HG02588 (cell line): ENCODE measurements around the gene PLEKHG7.

Experiments used
- ATAC-seq: cut with Tn5 transposase; IDR thresholded peaks from one replicate; pipeline ENCODE4 v1.9.1; 2021; ENCODE audit warnings: mild to moderate bottlenecking, moderate library complexity; ENCODE audit not compliant: unreplicated experiment

PLEKHG7 gene

GRCh38 chr12:92707926-92708325 is 5.1 kb downstream of the PLEKHG7 start:
- ATAC-seq, result no peak

- ATAC-seq, result no peak
Observed at GRCh38 chr12:92715625-92716024, 12.8 kb downstream of the PLEKHG7 start.

- ATAC-seq, result no peak
Observed at GRCh38 chr12:92717202-92717601, 14.4 kb downstream of the PLEKHG7 start.

GRCh38 chr12:92718483-92718990 is 15.7 kb downstream of the PLEKHG7 start:
- ATAC-seq, result no peak

- ATAC-seq, result no peak
Observed at GRCh38 chr12:92719674-92720073, 16.9 kb downstream of the PLEKHG7 start.

- ATAC-seq, result no peak
Observed at GRCh38 chr12:92721130-92721529, 18.3 kb downstream of the PLEKHG7 start.

GRCh38 chr12:92721656-92722055 is 18.9 kb downstream of the PLEKHG7 start:
- no peak for ATAC-seq

- ATAC-seq, result no peak
Observed at GRCh38 chr12:92722897-92723296, 20.1 kb downstream of the PLEKHG7 start.

- no peak for ATAC-seq
Observed at GRCh38 chr12:92726850-92727249, 24.1 kb downstream of the PLEKHG7 start.

GRCh38 chr12:92729773-92730305 is 27.1 kb downstream of the PLEKHG7 start:
- ATAC-seq, result no peak

- ATAC-seq, result no peak
Observed at GRCh38 chr12:92730758-92731157, 28.0 kb downstream of the PLEKHG7 start.

GRCh38 chr12:92732216-92732615 is 29.4 kb downstream of the PLEKHG7 start:
- ATAC-seq, result no peak

- no peak for ATAC-seq
Observed at GRCh38 chr12:92732716-92733115, 29.9 kb downstream of the PLEKHG7 start.

GRCh38 chr12:92733181-92733580 is 30.4 kb downstream of the PLEKHG7 start:
- ATAC-seq, result no peak

- ATAC-seq, result no peak
Observed at GRCh38 chr12:92733661-92734060, 30.9 kb downstream of the PLEKHG7 start.

- no peak for ATAC-seq
Observed at GRCh38 chr12:92735131-92735721, 32.4 kb downstream of the PLEKHG7 start.

- ATAC-seq, result no peak
Observed at GRCh38 chr12:92736605-92737004, 33.8 kb downstream of the PLEKHG7 start.

- ATAC-seq, result no peak
Observed at GRCh38 chr12:92737855-92738850, 35.4 kb downstream of the PLEKHG7 start.

- ATAC-seq, result no peak
Observed at GRCh38 chr12:92739113-92739512, 36.3 kb downstream of the PLEKHG7 start.

- no peak for ATAC-seq
Observed at GRCh38 chr12:92740411-92740810, 37.6 kb downstream of the PLEKHG7 start.

- no peak for ATAC-seq
Observed at GRCh38 chr12:92743026-92743425, 40.2 kb downstream of the PLEKHG7 start.
